CD14-positive monocyte (primary cell): ENCODE measurements around the gene OR10K1. TPM values are rescaled to one million over a fixed set of nuclear protein-coding genes. Genes with fewer than 3 reads are reported as not detected.

Experiments
- DNase-seq, 3 donors: peaks; one replicate each; pipeline ENCODE4 v3.0.0-alpha.2; 2011 to 2022
- H2AFZ ChIP-seq: 2 replicates; pipeline ENCODE4 v1.6.0; 2012; ENCODE audit warnings: mild to moderate bottlenecking, low read depth, low read length, inconsistent platforms; ENCODE audit not compliant: insufficient read depth, poor library complexity, severe bottlenecking
- H3K27ac ChIP-seq, 2 donors: 1 replicate in 1 of 2; 2 replicates in 1 of 2; pipeline ENCODE4 v1.5.1; 2012 to 2013; ENCODE audit warnings: low read length in 2 of 2, control low read depth in 1 of 2, inconsistent platforms in 1 of 2, low read depth in 1 of 2, mild to moderate bottlenecking in 1 of 2
- H3K27me3 ChIP-seq, 2 donors: one replicate each; pipeline versions ENCODE4 v1.6.0 to v1.6.1; 2011 to 2013; ENCODE audit warnings: low read length in 2 of 2; ENCODE audit not compliant: control insufficient read depth in 2 of 2, insufficient read depth in 2 of 2
- H3K36me3 ChIP-seq, 2 donors: replicated peaks in 1 of 2; 1 replicate in 1 of 2; 2 replicates in 1 of 2; pipeline versions ENCODE4 v1.5.1 to v1.6.1; 2012 to 2013; ENCODE audit warnings: low read length in 2 of 2, control low read depth in 1 of 2, inconsistent platforms in 1 of 2, mild to moderate bottlenecking in 1 of 2; ENCODE audit not compliant: insufficient read depth in 2 of 2, control insufficient read depth in 1 of 2
- H3K4me1 ChIP-seq, 2 donors: 1 replicate in 1 of 2; 2 replicates in 1 of 2; pipeline versions ENCODE4 v1.5.1 to v1.6.1; 2012 to 2013; ENCODE audit warnings: low read length in 2 of 2, control low read depth in 1 of 2, inconsistent platforms in 1 of 2, mild to moderate bottlenecking in 1 of 2, moderate library complexity in 1 of 2; ENCODE audit not compliant: insufficient read depth in 2 of 2, control insufficient read depth in 1 of 2
- H3K4me2 ChIP-seq: replicated peaks from 2 replicates; pipeline ENCODE3; 2012; ENCODE audit warnings: low read length, moderate library complexity, mild to moderate bottlenecking; ENCODE audit not compliant: poor library complexity, severe bottlenecking; ENCODE audit errors: extremely low read depth
- H3K4me3 ChIP-seq, 3 experiments: fragments of 200-600 bp in 1 of 3; sonication (generic) in 1 of 3; replicated peaks in 1 of 3; 1 replicate in 2 of 3; 2 replicates in 1 of 3; pipeline ENCODE4 v1.5.1; 2011 to 2013; ENCODE audit warnings: low read length in 3 of 3, mild to moderate bottlenecking in 3 of 3, control low read depth in 2 of 3, low read depth in 2 of 3, inconsistent platforms in 1 of 3, moderate library complexity in 1 of 3
- H3K79me2 ChIP-seq: 2 replicates; pipeline ENCODE4 v1.6.0; 2012; ENCODE audit warnings: mild to moderate bottlenecking, control low read depth, inconsistent platforms, low read length, moderate library complexity; ENCODE audit not compliant: insufficient read depth
- H3K9ac ChIP-seq: 2 replicates; pipeline ENCODE4 v1.6.0; 2017; ENCODE audit warnings: low read length, mild to moderate bottlenecking; ENCODE audit not compliant: insufficient read depth, poor library complexity, severe bottlenecking
- H3K9me3 ChIP-seq, 2 donors: replicated peaks in 1 of 2; 1 replicate in 1 of 2; 2 replicates in 1 of 2; pipeline versions ENCODE4 v1.5.1 to v1.6.1; 2012 to 2013; ENCODE audit warnings: low read length in 2 of 2, control low read depth in 1 of 2; ENCODE audit not compliant: control insufficient read depth in 1 of 2, insufficient read depth in 1 of 2
- H4K20me1 ChIP-seq: 2 replicates; pipeline ENCODE4 v1.6.0; 2012; ENCODE audit warnings: mild to moderate bottlenecking, low read length, control low read depth, moderate library complexity; ENCODE audit not compliant: insufficient read depth
- H3K27ac Mint-ChIP-seq, 7 donors: one replicate each; pipeline ENCODE4 v1.8.0; 2020; ENCODE audit warnings: mild to moderate bottlenecking in 7 of 7, mixed read lengths in 7 of 7, moderate library complexity in 6 of 7, inconsistent platforms in 2 of 7
- H3K27me3 Mint-ChIP-seq, 3 donors: one replicate each; pipeline ENCODE4 v1.8.0; 2021 to 2022; ENCODE audit warnings: low read depth in 3 of 3, mild to moderate bottlenecking in 3 of 3, mixed read lengths in 3 of 3, moderate library complexity in 3 of 3, inconsistent platforms in 1 of 3
- H3K36me3 Mint-ChIP-seq, 2 donors: one replicate each; pipeline ENCODE4 v1.8.0; 2020; ENCODE audit warnings: mixed read lengths in 2 of 2, inconsistent platforms in 1 of 2, mild to moderate bottlenecking in 1 of 2
- H3K4me1 Mint-ChIP-seq: one replicate; pipeline ENCODE4 v1.8.0; 2020; ENCODE audit warnings: mild to moderate bottlenecking, mixed read lengths
- H3K4me3 Mint-ChIP-seq, 2 donors: one replicate each; pipeline ENCODE4 v1.8.0; 2020; ENCODE audit warnings: mild to moderate bottlenecking in 2 of 2, mixed read lengths in 2 of 2, moderate library complexity in 1 of 2
- H3K9me3 Mint-ChIP-seq, 7 donors: one replicate each; pipeline ENCODE4 v1.8.0; 2020 to 2022; ENCODE audit warnings: mixed read lengths in 7 of 7, mild to moderate bottlenecking in 6 of 7, moderate library complexity in 6 of 7, inconsistent platforms in 2 of 7
- CTCF ChIP-seq: fragments of 200-600 bp; IDR thresholded peaks from one replicate; pipeline ENCODE4 v1.8.0; 2022; ENCODE audit warnings: antibody characterized with exemption, mild to moderate bottlenecking
- WGBS: methylation state at CpG from one replicate; pipeline ENCODE4 v1.1.5; 2013; ENCODE audit warnings: missing lambda C conversion rate; ENCODE audit not compliant: insufficient coverage; 5-methylcytosine and 5-hydroxymethylcytosine counted together
- intact Hi-C, 2 donors: fragments of 100-400 bp; cut with micrococcal nuclease; formaldehyde crosslinking; loops; one replicate each; pipeline versions ENCODE4 v1.15.0 to v1.15.1; 2023
- polyA plus RNA-seq, 3 donors: library from polyadenylated mRNA; depleted of rRNA in 1 of 3; unstranded in 2 of 3; stranded (reverse) in 1 of 3; fragments of 300-500 nt in 2 of 3; fragments of >200 nt in 1 of 3; fragmentation: Illumina TruSeq in 2 of 3; gene quantifications; 1 replicate in 2 of 3; 2 replicates in 1 of 3; pipeline ENCODE4 v1.2.3, GENCODE V29; 2012 to 2021

OR10K1 gene
- polyA plus RNA-seq, 3 donors: not detected

- no peak overlapping the region for H2AFZ ChIP-seq
- H3K27ac ChIP-seq: no peak overlapping the region
- intact Hi-C loops: loop anchor here in 1 of 2 donors (10.0 kb wide), 1 partner anchor 288 kb away; no protein-coding TSS in a partner anchor
- H3K9me3 ChIP-seq: no peaks in the 10 kb centered on the region
- Mint-ChIP-seq H3K4me1 (peaks cover 3% of the 10 kb centered on the region), H3K36me3 (no peaks in the 10 kb centered on the region), H3K27ac (no peak overlapping the region), H3K4me3 (no peak overlapping the region), H3K27me3 (peaks cover 0 to 2% (median 0%) of the 10 kb centered on the region in 3 donors), H3K9me3 (no peaks in the 10 kb centered on the region)
- H4K20me1 ChIP-seq: no peaks in the 10 kb centered on the region
- no peaks in the 10 kb centered on the region for H3K36me3 ChIP-seq
- peaks cover 0 to 3% of the 10 kb centered on the region in 2 donors for H3K27me3 ChIP-seq
- no peak for TF ChIP-seq CTCF
- no peak overlapping the region for H3K9ac ChIP-seq
- no peak overlapping the region for H3K4me2 ChIP-seq
- H3K4me1 ChIP-seq: no peaks in the 10 kb centered on the region
- H3K79me2 ChIP-seq: no peaks in the 10 kb centered on the region
- 100% methylated on average over 1 of the region's 3 CpGs for WGBS
- DNase-seq: no peak
- H3K4me3 ChIP-seq: no peak overlapping the region
These were observed 31.4 kb downstream of the OR10K1 start for GRCh38 chr1:158493054-158493453.

DNA sequence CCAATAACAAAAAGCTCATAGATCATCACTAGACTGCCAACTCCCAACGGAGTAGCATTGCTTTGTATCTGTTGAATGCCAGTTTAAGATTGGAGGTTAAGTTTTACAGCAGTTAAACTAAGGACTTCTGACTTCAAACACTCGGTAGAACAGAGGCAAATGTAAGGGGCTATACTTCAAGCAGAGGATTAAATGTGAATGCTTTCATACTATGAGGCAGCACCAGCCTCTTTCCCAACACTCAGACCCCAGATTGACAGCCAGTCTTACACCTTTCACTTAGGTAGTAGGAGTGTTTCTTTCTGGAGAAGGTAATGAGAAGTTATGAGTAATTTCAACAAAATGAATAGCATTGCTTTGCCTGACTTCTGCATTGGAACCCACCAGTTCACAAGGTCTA lies 33.2 kb downstream of the OR10K1 start:
- H4K20me1 ChIP-seq: no peaks in the 10 kb centered on the region
- no peak overlapping the region for H3K27ac Mint-ChIP-seq
- H3K36me3 ChIP-seq: no peaks in the 10 kb centered on the region
- no peak for TF ChIP-seq CTCF
- WGBS: no CpG with 5 or more reads among the region's 2 CpGs
- H3K4me1 Mint-ChIP-seq: peaks cover 3% of the 10 kb centered on the region
- H3K9me3 ChIP-seq: no peaks in the 10 kb centered on the region
- no peak overlapping the region for H3K4me3 Mint-ChIP-seq
- no peak overlapping the region for H3K4me2 ChIP-seq
- H3K27me3 Mint-ChIP-seq: peaks cover 2 to 5% (median 2%) of the 10 kb centered on the region in 3 donors
- H3K4me1 ChIP-seq: no peaks in the 10 kb centered on the region
- no peaks in the 10 kb centered on the region for H3K9me3 Mint-ChIP-seq
- no peak overlapping the region for H3K27ac ChIP-seq
- H2AFZ ChIP-seq: no peak overlapping the region
- H3K9ac ChIP-seq: no peak overlapping the region
- peaks cover 3 to 4% of the 10 kb centered on the region in 2 donors for H3K27me3 ChIP-seq
- H3K4me3 ChIP-seq: no peak overlapping the region
- no peaks in the 10 kb centered on the region for H3K79me2 ChIP-seq
- intact Hi-C loops: loop anchor here in 1 of 2 donors (10.0 kb wide), 1 partner anchor 290 kb away; no protein-coding TSS in a partner anchor
- H3K36me3 Mint-ChIP-seq: no peaks in the 10 kb centered on the region
- no peak for DNase-seq
